GM23338 (cell line): ENCODE results near the gene AGPAT3. TPM values are rescaled to one million over a fixed set of nuclear protein-coding genes. Genes with fewer than 3 reads are reported as not detected.

Experiments used
- ATAC-seq: fragments of 200-7000 bp; cut with Tn5 transposase; 3 replicates; pipeline ENCODE4 v1.9.1; 2020
- DNase-seq: peaks from one replicate; pipeline ENCODE4 v3.0.0-alpha.2; 2015; ENCODE audit warnings: low spot score
- H2AFZ ChIP-seq: fragments of 200-600 bp; sonication (generic); 2 replicates; pipeline ENCODE4 v1.8.0; 2016; ENCODE audit warnings: antibody characterized with exemption, mild to moderate bottlenecking, moderate library complexity
- H3F3A ChIP-seq: fragments of 200-600 bp; sonication (generic); replicated peaks from 2 replicates; pipeline ENCODE4 v1.8.0; 2017; ENCODE audit warnings: antibody characterized with exemption, mixed run types, low read depth
- H3K27ac ChIP-seq: fragments of 200-600 bp; sonication (generic); 2 replicates; pipeline ENCODE4 v1.6.1; 2016; ENCODE audit warnings: low read depth
- H3K27me3 ChIP-seq: fragments of 200-600 bp; sonication (generic); 2 replicates; pipeline ENCODE4 v1.8.0; 2016; ENCODE audit warnings: mild to moderate bottlenecking, mixed run types, moderate library complexity; ENCODE audit not compliant: insufficient read depth
- H3K36me3 ChIP-seq: fragments of 200-600 bp; sonication (generic); 2 replicates; pipeline ENCODE4 v1.8.0; 2016; ENCODE audit warnings: mild to moderate bottlenecking; ENCODE audit not compliant: insufficient read depth
- H3K4me1 ChIP-seq: fragments of 200-600 bp; sonication (generic); 2 replicates; pipeline ENCODE4 v1.8.0; 2016; ENCODE audit warnings: mild to moderate bottlenecking, moderate library complexity; ENCODE audit not compliant: insufficient read depth
- H3K4me2 ChIP-seq: fragments of 200-600 bp; sonication (generic); 2 replicates; pipeline ENCODE4 v1.7.1; 2017; ENCODE audit warnings: mixed run types
- H3K4me3 ChIP-seq: fragments of 200-600 bp; sonication (generic); 2 replicates; pipeline ENCODE4 v1.6.1; 2016; ENCODE audit warnings: mixed run types
- H3K79me2 ChIP-seq: fragments of 200-600 bp; sonication (generic); replicated peaks from 2 replicates; pipeline ENCODE4 v1.8.0; 2017; ENCODE audit warnings: mild to moderate bottlenecking; ENCODE audit not compliant: insufficient read depth
- H3K9me2 ChIP-seq: fragments of 200-600 bp; sonication (generic); 2 replicates; pipeline ENCODE4 v1.8.0; 2017; ENCODE audit not compliant: insufficient read depth
- H4K20me1 ChIP-seq: fragments of 200-600 bp; sonication (generic); replicated peaks from 2 replicates; pipeline ENCODE4 v1.8.0; 2017; ENCODE audit warnings: mild to moderate bottlenecking; ENCODE audit not compliant: insufficient read depth
- H3K27ac Mint-ChIP-seq: 2 replicates; pipeline ENCODE4 v1.8.0; 2020; ENCODE audit warnings: inconsistent platforms, mild to moderate bottlenecking, moderate library complexity, mixed read lengths
- H3K27me3 Mint-ChIP-seq: 3 replicates; pipeline ENCODE4 v1.8.0; 2022; ENCODE audit warnings: low read depth, mild to moderate bottlenecking, moderate library complexity, mixed read lengths, inconsistent platforms; ENCODE audit not compliant: insufficient read depth, poor library complexity
- H3K36me3 Mint-ChIP-seq: 3 replicates; pipeline ENCODE4 v1.8.0; 2021; ENCODE audit warnings: low read depth, mild to moderate bottlenecking, inconsistent platforms, moderate library complexity, mixed read lengths
- H3K4me1 Mint-ChIP-seq: 3 replicates; pipeline ENCODE4 v1.8.0; 2020; ENCODE audit warnings: mild to moderate bottlenecking, inconsistent platforms, mixed read lengths
- H3K4me3 Mint-ChIP-seq: 3 replicates; pipeline ENCODE4 v1.8.0; 2021; ENCODE audit warnings: moderate library complexity, mild to moderate bottlenecking, inconsistent platforms, mixed read lengths
- H3K9me3 Mint-ChIP-seq: 3 replicates; pipeline ENCODE4 v1.8.0; 2020; ENCODE audit warnings: moderate library complexity, mild to moderate bottlenecking, inconsistent platforms, mixed read lengths
- CREB1 ChIP-seq: fragments of 250-450 bp; sonication (Bioruptor Pico); IDR thresholded peaks from 2 replicates; pipeline ENCODE4 v1.5.0; 2020; ENCODE audit warnings: low read depth, mild to moderate bottlenecking, moderate library complexity
- CTCF ChIP-seq, 2 experiments: fragments of 200-600 bp in 1 of 2; sonication (generic) in 1 of 2; conservative IDR thresholded peaks; 2 replicates each; pipeline versions ENCODE4 v1.5.1 to v1.6.1; 2016 to 2017; ENCODE audit warnings: antibody characterized with exemption in 2 of 2, low read depth in 2 of 2, mild to moderate bottlenecking in 2 of 2, moderate library complexity in 1 of 2
- EZH2 ChIP-seq: fragments of 200-600 bp; sonication (generic); IDR thresholded peaks from one replicate; pipeline ENCODE4 v1.8.0; 2017; ENCODE audit warnings: antibody characterized with exemption, mild to moderate bottlenecking, low read depth; ENCODE audit not compliant: unreplicated experiment
- JUNB ChIP-seq: IDR thresholded peaks from one replicate; pipeline ENCODE4 v1.6.1; 2016; ENCODE audit warnings: antibody characterized with exemption; ENCODE audit not compliant: unreplicated experiment
- NANOG ChIP-seq: IDR thresholded peaks from 2 replicates; pipeline ENCODE4 v1.6.1; 2016; ENCODE audit warnings: antibody characterized with exemption, borderline replicate concordance
- STAT1 ChIP-seq: IDR thresholded peaks from one replicate; pipeline ENCODE4 v1.6.1; 2016; ENCODE audit warnings: antibody characterized with exemption; ENCODE audit not compliant: unreplicated experiment
- ZNF114 ChIP-seq: fragments of 250-450 bp; sonication (Bioruptor Pico); IDR thresholded peaks from 2 replicates; pipeline ENCODE4 v1.5.0; 2020; ENCODE audit warnings: mild to moderate bottlenecking, moderate library complexity
- ZNF331 ChIP-seq: fragments of 250-450 bp; sonication (Bioruptor Pico); IDR thresholded peaks from 2 replicates; pipeline ENCODE4 v1.5.0; 2020; ENCODE audit warnings: low read depth, mild to moderate bottlenecking, moderate library complexity
- polyA plus RNA-seq: library from polyadenylated mRNA; unstranded; fragments of >200 nt; fragmentation: Nextera tagmentation; extraction: Ambion mirVana; gene quantifications from 2 replicates; pipeline ENCODE4 v1.2.1, GENCODE V29; 2016
- total RNA-seq: library from RNA; depleted of rRNA; stranded (reverse); fragments of >200 nt; shearing (Covaris generic); gene quantifications from 2 replicates; pipeline ENCODE4 v1.2.3, GENCODE V29; 2014
- TF ChIP-seq, protein P1 (sequence below): fragments of 250-450 bp; sonication (Bioruptor Pico); IDR thresholded peaks from 2 replicates; pipeline ENCODE4 v1.5.0; 2020; ENCODE audit warnings: mild to moderate bottlenecking, moderate library complexity

The AGPAT3 gene
- total and polyA plus RNA-seq, 2 experiments from 2014 or later = 2.1 to 6.1 TPM

GRCh38 chr21:43954896-43955295, 89.9 kb downstream of the AGPAT3 start:
- H3K36me3 ChIP-seq = no peaks in the 10 kb centered on the region
- no peak overlapping the region for H2AFZ ChIP-seq
- Mint-ChIP-seq H3K36me3 (no peaks in the 10 kb centered on the region), H3K9me3 (no peaks in the 10 kb centered on the region), H3K4me1 (no peaks in the 10 kb centered on the region), H3K27ac (no peak overlapping the region), H3K27me3 (peaks cover 1% of the 10 kb centered on the region), H3K4me3 (no peak overlapping the region)
- H3K4me2 ChIP-seq = no peak overlapping the region
- no peaks in the 10 kb centered on the region for H3K79me2 ChIP-seq
- no peaks in the 10 kb centered on the region for H3K27me3 ChIP-seq
- H3K4me3 ChIP-seq = no peak overlapping the region
- H4K20me1 ChIP-seq = no peaks in the 10 kb centered on the region
- H3F3A ChIP-seq = no peaks in the 10 kb centered on the region; the same call in 1 of the 2 replicates
- H3K27ac ChIP-seq = no peak overlapping the region
- DNase-seq = no peak
- no peaks in the 10 kb centered on the region for H3K9me2 ChIP-seq
- no peak for TF ChIP-seq NANOG
- ATAC-seq = no peak
- H3K4me1 ChIP-seq = no peaks in the 10 kb centered on the region

DNA sequence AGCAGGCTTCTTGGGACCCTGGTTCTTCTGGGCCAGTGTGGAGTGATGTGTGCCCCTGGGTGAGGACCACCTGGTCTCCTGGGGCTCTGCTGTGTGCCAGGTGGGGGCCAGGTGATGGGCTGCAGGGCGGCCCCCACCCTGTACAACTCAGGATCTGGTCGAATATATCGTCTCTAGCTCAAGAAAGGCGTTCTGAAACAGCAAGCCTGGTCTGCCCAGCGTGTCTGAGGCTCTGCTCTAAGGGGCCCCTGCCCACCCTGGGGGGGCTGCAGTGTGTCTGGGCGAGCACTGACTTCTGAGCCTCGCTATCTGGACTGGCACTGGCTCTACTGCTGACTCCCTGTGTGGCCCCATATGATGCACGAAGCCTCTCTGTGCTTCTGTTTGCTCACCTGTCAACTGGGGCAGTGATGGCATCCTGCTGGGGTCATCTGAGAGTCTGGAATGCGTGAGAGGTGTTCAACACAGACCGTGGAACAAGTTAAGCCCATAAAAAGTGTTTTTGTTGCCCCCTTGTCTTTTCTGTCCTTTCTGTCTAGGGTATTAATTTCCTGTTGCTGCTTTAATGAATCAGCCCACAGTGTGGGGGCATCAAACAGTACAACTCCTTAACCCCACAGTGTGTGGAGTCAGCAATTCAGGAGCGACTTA, 91.1 kb downstream of the AGPAT3 start:
- Histone ChIP-seq H3F3A (no peaks in the 10 kb centered on the region; the same call in 1 of the 2 replicates), H2AFZ (no peak overlapping the region), H3K4me2 (no peak overlapping the region), H3K9me2 (no peaks in the 10 kb centered on the region), H3K4me1 (no peaks in the 10 kb centered on the region), H4K20me1 (no peaks in the 10 kb centered on the region), H3K79me2 (no peaks in the 10 kb centered on the region), H3K27me3 (no peaks in the 10 kb centered on the region), H3K36me3 (no peaks in the 10 kb centered on the region), H3K4me3 (no peak overlapping the region), H3K27ac (no peak overlapping the region)
- Mint-ChIP-seq H3K9me3 (no peaks in the 10 kb centered on the region), H3K27ac (0 out of 2 replicates have a peak overlapping the region, but pooled peaks have one; percentile 61), H3K27me3 (peaks cover 1% of the 10 kb centered on the region), H3K36me3 (no peaks in the 10 kb centered on the region), H3K4me3 (no peak overlapping the region), H3K4me1 (no peaks in the 10 kb centered on the region; the same call in 2 of the 3 replicates)
- ATAC-seq = no peak
- no peak for DNase-seq
- TF ChIP-seq EZH2 (no peak), STAT1 (no peak)

GRCh38 chr21:43956670-43957035, 91.6 kb downstream of the AGPAT3 start:
- Histone ChIP-seq H3K4me2 (no peak overlapping the region), H2AFZ (no peak overlapping the region), H3K9me2 (no peaks in the 10 kb centered on the region), H3K27me3 (no peaks in the 10 kb centered on the region), H3K79me2 (no peaks in the 10 kb centered on the region), H4K20me1 (no peaks in the 10 kb centered on the region), H3K36me3 (no peaks in the 10 kb centered on the region), H3K27ac (no peak overlapping the region), H3K4me3 (no peak overlapping the region), H3K4me1 (no peaks in the 10 kb centered on the region), H3F3A (no peaks in the 10 kb centered on the region; the same call in 1 of the 2 replicates)
- peak overlapping the region; percentile 61; the same call in 1 of the 2 replicates for H3K27ac Mint-ChIP-seq
- no peaks in the 10 kb centered on the region for H3K9me3 Mint-ChIP-seq
- no peaks in the 10 kb centered on the region for H3K36me3 Mint-ChIP-seq
- DNase-seq = no peak
- peak; percentile 14; the same call in 2 of the 3 replicates for ATAC-seq
- no peak overlapping the region for H3K4me3 Mint-ChIP-seq
- H3K27me3 Mint-ChIP-seq = peaks cover 1% of the 10 kb centered on the region
- H3K4me1 Mint-ChIP-seq = no peaks in the 10 kb centered on the region; the same call in 2 of the 3 replicates
- no peak for TF ChIP-seq STAT1
- TF ChIP-seq NANOG = no peak
- no peak for TF ChIP-seq CREB1
- no peak for TF ChIP-seq CTCF (conservative IDR thresholded peaks at IDR 0.05; ENCODE audit: low read depth in 2 of 2)
- TF ChIP-seq, protein P1, sequence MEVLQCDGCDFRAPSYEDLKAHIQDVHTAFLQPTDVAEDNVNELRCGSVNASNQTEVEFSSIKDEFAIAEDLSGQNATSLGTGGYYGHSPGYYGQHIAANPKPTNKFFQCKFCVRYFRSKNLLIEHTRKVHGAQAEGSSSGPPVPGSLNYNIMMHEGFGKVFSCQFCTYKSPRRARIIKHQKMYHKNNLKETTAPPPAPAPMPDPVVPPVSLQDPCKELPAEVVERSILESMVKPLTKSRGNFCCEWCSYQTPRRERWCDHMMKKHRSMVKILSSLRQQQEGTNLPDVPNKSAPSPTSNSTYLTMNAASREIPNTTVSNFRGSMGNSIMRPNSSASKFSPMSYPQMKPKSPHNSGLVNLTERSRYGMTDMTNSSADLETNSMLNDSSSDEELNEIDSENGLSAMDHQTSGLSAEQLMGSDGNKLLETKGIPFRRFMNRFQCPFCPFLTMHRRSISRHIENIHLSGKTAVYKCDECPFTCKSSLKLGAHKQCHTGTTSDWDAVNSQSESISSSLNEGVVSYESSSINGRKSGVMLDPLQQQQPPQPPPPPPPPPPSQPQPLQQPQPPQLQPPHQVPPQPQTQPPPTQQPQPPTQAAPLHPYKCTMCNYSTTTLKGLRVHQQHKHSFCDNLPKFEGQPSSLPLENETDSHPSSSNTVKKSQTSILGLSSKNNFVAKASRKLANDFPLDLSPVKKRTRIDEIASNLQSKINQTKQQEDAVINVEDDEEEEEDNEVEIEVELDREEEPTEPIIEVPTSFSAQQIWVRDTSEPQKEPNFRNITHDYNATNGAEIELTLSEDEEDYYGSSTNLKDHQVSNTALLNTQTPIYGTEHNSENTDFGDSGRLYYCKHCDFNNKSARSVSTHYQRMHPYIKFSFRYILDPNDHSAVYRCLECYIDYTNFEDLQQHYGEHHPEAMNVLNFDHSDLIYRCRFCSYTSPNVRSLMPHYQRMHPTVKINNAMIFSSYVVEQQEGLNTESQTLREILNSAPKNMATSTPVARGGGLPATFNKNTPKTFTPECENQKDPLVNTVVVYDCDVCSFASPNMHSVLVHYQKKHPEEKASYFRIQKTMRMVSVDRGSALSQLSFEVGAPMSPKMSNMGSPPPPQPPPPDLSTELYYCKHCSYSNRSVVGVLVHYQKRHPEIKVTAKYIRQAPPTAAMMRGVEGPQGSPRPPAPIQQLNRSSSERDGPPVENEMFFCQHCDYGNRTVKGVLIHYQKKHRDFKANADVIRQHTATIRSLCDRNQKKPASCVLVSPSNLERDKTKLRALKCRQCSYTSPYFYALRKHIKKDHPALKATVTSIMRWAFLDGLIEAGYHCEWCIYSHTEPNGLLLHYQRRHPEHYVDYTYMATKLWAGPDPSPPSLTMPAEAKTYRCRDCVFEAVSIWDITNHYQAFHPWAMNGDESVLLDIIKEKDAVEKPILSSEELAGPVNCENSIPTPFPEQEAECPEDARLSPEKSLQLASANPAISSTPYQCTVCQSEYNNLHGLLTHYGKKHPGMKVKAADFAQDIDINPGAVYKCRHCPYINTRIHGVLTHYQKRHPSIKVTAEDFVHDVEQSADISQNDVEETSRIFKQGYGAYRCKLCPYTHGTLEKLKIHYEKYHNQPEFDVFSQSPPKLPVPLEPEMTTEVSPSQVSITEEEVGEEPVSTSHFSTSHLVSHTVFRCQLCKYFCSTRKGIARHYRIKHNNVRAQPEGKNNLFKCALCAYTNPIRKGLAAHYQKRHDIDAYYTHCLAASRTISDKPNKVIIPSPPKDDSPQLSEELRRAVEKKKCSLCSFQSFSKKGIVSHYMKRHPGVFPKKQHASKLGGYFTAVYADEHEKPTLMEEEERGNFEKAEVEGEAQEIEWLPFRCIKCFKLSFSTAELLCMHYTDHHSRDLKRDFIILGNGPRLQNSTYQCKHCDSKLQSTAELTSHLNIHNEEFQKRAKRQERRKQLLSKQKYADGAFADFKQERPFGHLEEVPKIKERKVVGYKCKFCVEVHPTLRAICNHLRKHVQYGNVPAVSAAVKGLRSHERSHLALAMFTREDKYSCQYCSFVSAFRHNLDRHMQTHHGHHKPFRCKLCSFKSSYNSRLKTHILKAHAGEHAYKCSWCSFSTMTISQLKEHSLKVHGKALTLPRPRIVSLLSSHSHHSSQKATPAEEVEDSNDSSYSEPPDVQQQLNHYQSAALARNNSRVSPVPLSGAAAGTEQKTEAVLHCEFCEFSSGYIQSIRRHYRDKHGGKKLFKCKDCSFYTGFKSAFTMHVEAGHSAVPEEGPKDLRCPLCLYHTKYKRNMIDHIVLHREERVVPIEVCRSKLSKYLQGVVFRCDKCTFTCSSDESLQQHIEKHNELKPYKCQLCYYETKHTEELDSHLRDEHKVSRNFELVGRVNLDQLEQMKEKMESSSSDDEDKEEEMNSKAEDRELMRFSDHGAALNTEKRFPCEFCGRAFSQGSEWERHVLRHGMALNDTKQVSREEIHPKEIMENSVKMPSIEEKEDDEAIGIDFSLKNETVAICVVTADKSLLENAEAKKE = no peak
- no peak for TF ChIP-seq JUNB
- TF ChIP-seq ZNF114 (CRISPR knock-in tag) = no peak
- no peak for TF ChIP-seq ZNF331 (CRISPR knock-in tag)
